ENCODE results near the gene RNASE9. TPM values are rescaled to one million over a fixed set of nuclear protein-coding genes. Genes with fewer than 3 reads are reported as not detected.

RNASE9 gene
- total RNA-seq, 2 experiments from 2014 or later, result not detected

GRCh38 chr14:20606190-20606901, 45.5 kb upstream of the RNASE9 start:
- Histone ChIP-seq H3K27ac (ENCODE audit: low read depth in 1 of 2, low read length in 2 of 2) (no peak overlapping the region), H3K4me1 (ENCODE audit: insufficient read depth, low read length) (peaks cover 15% of the 10 kb centered on the region), H3K4me3 (ENCODE audit: low read length) (no peak overlapping the region), H3K9me3 (ENCODE audit: control insufficient read depth in 1 of 2, insufficient read depth in 1 of 2, low read length in 2 of 2) (no peaks in the 10 kb centered on the region), H3K27me3 (ENCODE audit: control insufficient read depth in 1 of 2, insufficient read depth in 2 of 2, low read length in 2 of 2) (no peaks in the 10 kb centered on the region), H3K36me3 (ENCODE audit: insufficient read depth, low read length) (no peaks in the 10 kb centered on the region)
- no peak overlapping the region for H3K27ac Mint-ChIP-seq
- intact Hi-C loops (cut with DNase I, micrococcal nuclease), result loop anchor here in 1 of 2 experiments (5.0 kb wide), 1 partner anchor 154 kb away; the partner anchor contains the start of gene OSGEP
- POLR2A ChIA-PET, result interaction anchor here (1.5 kb wide), 1 partner anchor 279 kb away, joined by 3 read pairs; no protein-coding TSS in a partner anchor
- H3K4me1 Mint-ChIP-seq (ENCODE audit: low read depth), result no peaks in the 10 kb centered on the region
- H3K4me3 Mint-ChIP-seq, result no peak overlapping the region
- ATAC-seq (ENCODE audit: poor library complexity) (no peak), DNase-seq (no peak)
- no peaks in the 10 kb centered on the region for H3K9me3 Mint-ChIP-seq
- H3K27me3 Mint-ChIP-seq, result no peaks in the 10 kb centered on the region
- CTCF ChIA-PET, result interaction anchor here (0.5 to 0.9 kb wide), 2 partner anchors 109 to 279 kb away, joined by 3 to 4 read pairs; no protein-coding TSS in a partner anchor
- no peaks in the 10 kb centered on the region for H3K36me3 Mint-ChIP-seq (ENCODE audit: low read depth)
- TF ChIP-seq, protein P1, sequence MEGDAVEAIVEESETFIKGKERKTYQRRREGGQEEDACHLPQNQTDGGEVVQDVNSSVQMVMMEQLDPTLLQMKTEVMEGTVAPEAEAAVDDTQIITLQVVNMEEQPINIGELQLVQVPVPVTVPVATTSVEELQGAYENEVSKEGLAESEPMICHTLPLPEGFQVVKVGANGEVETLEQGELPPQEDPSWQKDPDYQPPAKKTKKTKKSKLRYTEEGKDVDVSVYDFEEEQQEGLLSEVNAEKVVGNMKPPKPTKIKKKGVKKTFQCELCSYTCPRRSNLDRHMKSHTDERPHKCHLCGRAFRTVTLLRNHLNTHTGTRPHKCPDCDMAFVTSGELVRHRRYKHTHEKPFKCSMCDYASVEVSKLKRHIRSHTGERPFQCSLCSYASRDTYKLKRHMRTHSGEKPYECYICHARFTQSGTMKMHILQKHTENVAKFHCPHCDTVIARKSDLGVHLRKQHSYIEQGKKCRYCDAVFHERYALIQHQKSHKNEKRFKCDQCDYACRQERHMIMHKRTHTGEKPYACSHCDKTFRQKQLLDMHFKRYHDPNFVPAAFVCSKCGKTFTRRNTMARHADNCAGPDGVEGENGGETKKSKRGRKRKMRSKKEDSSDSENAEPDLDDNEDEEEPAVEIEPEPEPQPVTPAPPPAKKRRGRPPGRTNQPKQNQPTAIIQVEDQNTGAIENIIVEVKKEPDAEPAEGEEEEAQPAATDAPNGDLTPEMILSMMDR (IDR thresholded peaks at IDR 0.05), result no peak

DNA sequence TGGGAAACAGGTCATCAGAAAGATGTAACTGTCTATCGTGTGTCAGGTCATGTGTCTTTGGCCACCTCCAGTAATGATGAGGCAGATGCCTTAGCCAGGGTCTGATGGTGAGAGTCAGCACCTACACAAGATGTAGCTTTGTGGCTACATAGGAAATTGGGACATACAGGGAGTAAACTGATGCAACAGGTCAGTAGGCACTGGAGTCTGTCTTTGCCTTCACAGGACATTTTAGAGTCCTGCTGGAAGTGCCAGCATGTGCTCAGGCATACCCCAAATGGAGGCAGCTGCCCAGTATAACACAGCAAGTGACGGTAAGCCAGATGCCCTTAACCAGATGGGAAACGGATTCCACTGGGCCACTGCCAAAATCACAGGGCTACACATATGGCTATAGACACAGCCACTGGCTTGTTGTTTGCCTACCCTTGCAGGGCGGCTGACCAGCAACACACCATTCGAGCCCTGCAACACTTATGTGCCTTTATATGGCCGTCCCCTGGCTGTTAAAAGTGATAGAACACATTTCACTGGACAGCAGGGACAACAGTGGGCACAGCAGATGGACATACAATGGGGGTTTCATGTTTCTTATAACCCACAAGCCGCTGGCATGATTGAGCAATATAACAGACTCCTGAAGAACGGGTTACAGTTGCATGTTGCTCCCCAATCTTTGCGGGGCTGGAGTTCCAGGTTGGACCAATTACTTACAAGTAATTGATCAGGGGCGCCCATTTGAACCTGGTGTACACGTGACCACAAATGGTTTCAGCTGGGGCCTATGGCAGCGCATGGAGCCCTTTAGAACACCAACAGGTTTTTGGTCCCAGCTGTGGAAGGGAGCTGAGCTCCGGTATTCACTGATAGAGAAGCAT, 43.2 kb upstream of the RNASE9 start:
- Histone ChIP-seq H3K9me3 (ENCODE audit: control insufficient read depth in 1 of 2, insufficient read depth in 1 of 2, low read length in 2 of 2) (no peaks in the 10 kb centered on the region), H3K36me3 (ENCODE audit: insufficient read depth, low read length) (no peaks in the 10 kb centered on the region), H3K27ac (ENCODE audit: low read depth in 1 of 2, low read length in 2 of 2) (no peak overlapping the region), H3K4me3 (ENCODE audit: low read length) (no peak overlapping the region), H3K4me1 (ENCODE audit: insufficient read depth, low read length) (no peaks in the 10 kb centered on the region), H3K27me3 (ENCODE audit: control insufficient read depth in 1 of 2, insufficient read depth in 2 of 2, low read length in 2 of 2) (no peaks in the 10 kb centered on the region)
- intact Hi-C loops (cut with DNase I, micrococcal nuclease), result no loop called here
- Mint-ChIP-seq H3K9me3 (no peaks in the 10 kb centered on the region), H3K27ac (no peak overlapping the region), H3K27me3 (no peaks in the 10 kb centered on the region), H3K36me3 (ENCODE audit: low read depth) (no peaks in the 10 kb centered on the region), H3K4me3 (no peak overlapping the region), H3K4me1 (ENCODE audit: low read depth) (no peaks in the 10 kb centered on the region)
- DNase-seq (no peak), ATAC-seq (ENCODE audit: poor library complexity) (no peak)
- POLR2A ChIA-PET, result no interaction called here
- CTCF ChIA-PET, result no interaction called here
- TF ChIP-seq, protein P1 (IDR thresholded peaks at IDR 0.05), result no peak

DNA sequence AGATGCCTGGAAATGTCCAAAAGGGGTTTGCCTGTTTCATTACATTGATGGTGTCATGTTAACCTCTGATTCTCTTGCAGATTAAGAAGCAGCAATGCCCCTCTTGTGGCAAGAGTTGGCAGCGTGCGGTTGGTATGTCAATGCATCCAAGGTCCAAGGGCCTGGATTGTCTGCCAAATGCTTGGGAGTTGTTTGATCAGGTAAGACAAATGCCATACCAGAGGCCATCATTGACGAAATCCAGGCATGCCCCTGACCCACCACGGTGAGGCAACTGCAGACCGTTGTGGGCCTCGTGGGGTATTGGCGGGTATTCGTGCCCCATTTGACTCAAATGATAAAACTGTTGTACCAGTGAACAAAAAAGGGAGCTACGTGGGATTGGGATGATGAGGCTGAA, 41.7 kb upstream of the RNASE9 start:
- intact Hi-C loops (cut with DNase I, micrococcal nuclease), result no loop called here
- Histone ChIP-seq H3K9me3 (ENCODE audit: control insufficient read depth in 1 of 2, insufficient read depth in 1 of 2, low read length in 2 of 2) (no peaks in the 10 kb centered on the region), H3K27ac (ENCODE audit: low read depth in 1 of 2, low read length in 2 of 2) (no peak overlapping the region), H3K27me3 (ENCODE audit: control insufficient read depth in 1 of 2, insufficient read depth in 2 of 2, low read length in 2 of 2) (no peaks in the 10 kb centered on the region), H3K4me1 (ENCODE audit: insufficient read depth, low read length) (no peaks in the 10 kb centered on the region), H3K4me3 (ENCODE audit: low read length) (no peak overlapping the region), H3K36me3 (ENCODE audit: insufficient read depth, low read length) (no peaks in the 10 kb centered on the region)
- TF ChIP-seq, protein P1 (IDR thresholded peaks at IDR 0.05), result no peak
- no peak for ATAC-seq (ENCODE audit: poor library complexity)
- CTCF ChIA-PET, result no interaction called here
- Mint-ChIP-seq H3K27me3 (no peaks in the 10 kb centered on the region), H3K27ac (no peak overlapping the region), H3K4me3 (no peak overlapping the region), H3K9me3 (no peaks in the 10 kb centered on the region), H3K36me3 (ENCODE audit: low read depth) (no peaks in the 10 kb centered on the region), H3K4me1 (ENCODE audit: low read depth) (no peaks in the 10 kb centered on the region)
- POLR2A ChIA-PET, result no interaction called here
- DNase-seq, result no peak
